PFSK-1 (cell line): ENCODE results near the gene ZFC3H1.

Source experiments
- POLR2AphosphoS5 ChIP-seq: IDR thresholded peaks from 2 replicates; pipeline ENCODE4 v1.6.1; 2012; ENCODE audit warnings: low read depth, mild to moderate bottlenecking, control low read depth, low read length, moderate library complexity
- SIN3A ChIP-seq: IDR thresholded peaks from 2 replicates; pipeline ENCODE4 v1.6.1; 2012; ENCODE audit warnings: mild to moderate bottlenecking, low read length, moderate library complexity, borderline replicate concordance; ENCODE audit not compliant: insufficient read depth

DNA sequence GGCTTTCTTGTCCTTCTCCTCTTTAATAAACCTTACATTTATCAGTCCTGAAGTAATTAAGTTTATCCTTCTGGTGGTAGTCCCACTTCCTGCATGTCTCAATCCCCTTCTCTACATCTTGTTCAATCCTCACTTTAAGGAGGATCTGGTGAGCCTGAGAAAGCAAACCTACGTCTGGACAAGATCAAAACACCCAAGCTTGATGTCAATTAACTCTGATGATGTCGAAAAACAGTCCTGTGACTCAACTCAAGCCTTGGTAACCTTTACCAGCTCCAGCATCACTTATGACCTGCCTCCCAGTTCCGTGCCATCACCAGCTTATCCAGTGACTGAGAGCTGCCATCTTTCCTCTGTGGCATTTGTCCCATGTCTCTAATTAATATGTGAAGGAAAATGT lies 79.3 kb downstream of the ZFC3H1 start:
- no peak for TF ChIP-seq POLR2AphosphoS5
- no peak for TF ChIP-seq SIN3A
